Lower leg skin (tissue), 4 donors: ENCODE data around the gene BHLHE23. TPM values are rescaled to one million over a fixed set of nuclear protein-coding genes. Genes with fewer than 3 reads are reported as not detected.

ENCODE experiments used
- DNase-seq, 2 donors: peaks; one replicate each; pipeline ENCODE4 v3.0.0-alpha.2; 2019; ENCODE audit warnings: low spot score in 2 of 2
- H3K4me3 ChIP-seq: fragments of 200-600 bp; sonication (generic); 2 replicates; pipeline ENCODE4 v1.5.1; 2017; ENCODE audit warnings: mild to moderate bottlenecking, low read depth; ENCODE audit not compliant: poor library complexity, severe bottlenecking
- POLR2A ChIP-seq, 2 donors: fragments of 450-650 bp; IDR thresholded peaks; one replicate each; pipeline ENCODE4 v1.6.1; 2016 to 2017; ENCODE audit warnings: antibody characterized with exemption in 2 of 2, mild to moderate bottlenecking in 1 of 2, moderate library complexity in 1 of 2
- WGBS, 2 donors: methylation state at CpG; one replicate each; pipeline ENCODE4 v1.1.5; 2018; 5-methylcytosine and 5-hydroxymethylcytosine counted together
- intact Hi-C: fragments of 100-400 bp; cut with DNase I; formaldehyde crosslinking; loops from one replicate; pipeline ENCODE4 v1.15.0; 2023; ENCODE audit warnings: low total_unique reads
- total RNA-seq, 4 donors: library from RNA; depleted of rRNA; stranded (reverse); fragments of >200 nt; gene quantifications; one replicate each; pipeline ENCODE4 v1.1.0, GENCODE V29; 2016
- TF ChIP-seq, protein P1 (sequence below), 3 donors: fragments of 450-650 bp; IDR thresholded peaks; one replicate each; pipeline ENCODE4 v1.5.1; 2016; ENCODE audit warnings: antibody characterized with exemption in 3 of 3, mild to moderate bottlenecking in 3 of 3, moderate library complexity in 2 of 3

Gene BHLHE23
- total RNA-seq, 4 donors from 2014 or later: 0.23 TPM; not detected in 3

GRCh38 chr20:63033794-63034709 lies 27.3 kb upstream of the BHLHE23 start:
- no peak overlapping the region for H3K4me3 ChIP-seq
- TF ChIP-seq, protein P1, sequence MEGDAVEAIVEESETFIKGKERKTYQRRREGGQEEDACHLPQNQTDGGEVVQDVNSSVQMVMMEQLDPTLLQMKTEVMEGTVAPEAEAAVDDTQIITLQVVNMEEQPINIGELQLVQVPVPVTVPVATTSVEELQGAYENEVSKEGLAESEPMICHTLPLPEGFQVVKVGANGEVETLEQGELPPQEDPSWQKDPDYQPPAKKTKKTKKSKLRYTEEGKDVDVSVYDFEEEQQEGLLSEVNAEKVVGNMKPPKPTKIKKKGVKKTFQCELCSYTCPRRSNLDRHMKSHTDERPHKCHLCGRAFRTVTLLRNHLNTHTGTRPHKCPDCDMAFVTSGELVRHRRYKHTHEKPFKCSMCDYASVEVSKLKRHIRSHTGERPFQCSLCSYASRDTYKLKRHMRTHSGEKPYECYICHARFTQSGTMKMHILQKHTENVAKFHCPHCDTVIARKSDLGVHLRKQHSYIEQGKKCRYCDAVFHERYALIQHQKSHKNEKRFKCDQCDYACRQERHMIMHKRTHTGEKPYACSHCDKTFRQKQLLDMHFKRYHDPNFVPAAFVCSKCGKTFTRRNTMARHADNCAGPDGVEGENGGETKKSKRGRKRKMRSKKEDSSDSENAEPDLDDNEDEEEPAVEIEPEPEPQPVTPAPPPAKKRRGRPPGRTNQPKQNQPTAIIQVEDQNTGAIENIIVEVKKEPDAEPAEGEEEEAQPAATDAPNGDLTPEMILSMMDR (IDR thresholded peaks at IDR 0.05): no peak
- TF ChIP-seq POLR2A (IDR thresholded peaks at IDR 0.05): no peak
- intact Hi-C loops: no loop called here
- WGBS, 2 donors: 69 to 71% methylated on average over 32 to 33 of the region's 33 CpGs
- DNase-seq: no peak

DNA sequence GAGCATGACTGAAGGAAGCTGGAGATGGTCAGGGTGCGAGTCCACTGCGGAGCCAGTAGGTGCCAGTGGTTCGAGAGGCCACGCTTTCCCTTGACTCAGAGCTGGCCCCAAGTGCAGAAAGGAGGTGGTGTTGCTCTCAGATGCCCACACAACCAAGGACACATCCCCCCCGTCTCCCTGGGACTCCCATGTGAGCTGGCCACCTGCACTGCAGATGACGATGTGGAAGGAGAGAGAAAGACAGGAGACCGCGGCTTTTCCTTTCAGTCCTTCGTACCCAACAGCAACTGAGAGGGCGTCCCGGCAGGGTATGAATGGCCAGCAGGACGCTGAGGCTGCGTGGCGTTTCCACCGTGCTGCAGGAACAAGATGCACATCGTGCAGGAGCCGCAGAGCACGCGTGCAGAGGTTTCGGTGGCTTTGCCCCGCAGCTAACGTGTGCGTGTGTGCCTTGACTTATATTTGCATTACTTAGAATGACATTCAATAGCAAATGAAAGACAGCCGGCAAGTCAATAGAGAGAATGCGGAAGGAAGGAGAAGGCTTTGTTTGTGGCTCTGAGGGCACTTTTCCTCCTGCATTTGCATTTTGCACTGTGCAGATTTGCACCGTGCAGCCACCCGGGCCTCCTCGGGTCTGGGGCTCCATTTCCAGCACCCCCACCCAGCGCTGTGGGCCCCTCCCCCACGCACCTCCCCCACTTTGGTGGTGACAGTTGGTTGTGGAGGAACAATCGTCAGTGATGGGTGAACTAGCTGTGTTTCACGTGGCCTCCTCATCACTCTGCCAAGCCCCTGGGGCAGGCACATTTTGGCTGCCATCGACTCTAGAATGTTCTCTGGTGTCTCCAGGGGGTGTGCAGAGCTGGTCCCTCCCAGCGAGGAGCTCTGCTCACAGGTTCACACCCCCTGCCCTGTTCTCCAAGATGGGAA lies 26.4 kb upstream of the BHLHE23 start:
- no peak overlapping the region for H3K4me3 ChIP-seq
- intact Hi-C loops: no loop called here
- no peak for DNase-seq
- TF ChIP-seq POLR2A (IDR thresholded peaks at IDR 0.05): no peak
- TF ChIP-seq, protein P1 (IDR thresholded peaks at IDR 0.05): no peak
- 6 to 7% methylated on average over 33 to 34 of the region's 34 CpGs for WGBS, 2 donors

DNA sequence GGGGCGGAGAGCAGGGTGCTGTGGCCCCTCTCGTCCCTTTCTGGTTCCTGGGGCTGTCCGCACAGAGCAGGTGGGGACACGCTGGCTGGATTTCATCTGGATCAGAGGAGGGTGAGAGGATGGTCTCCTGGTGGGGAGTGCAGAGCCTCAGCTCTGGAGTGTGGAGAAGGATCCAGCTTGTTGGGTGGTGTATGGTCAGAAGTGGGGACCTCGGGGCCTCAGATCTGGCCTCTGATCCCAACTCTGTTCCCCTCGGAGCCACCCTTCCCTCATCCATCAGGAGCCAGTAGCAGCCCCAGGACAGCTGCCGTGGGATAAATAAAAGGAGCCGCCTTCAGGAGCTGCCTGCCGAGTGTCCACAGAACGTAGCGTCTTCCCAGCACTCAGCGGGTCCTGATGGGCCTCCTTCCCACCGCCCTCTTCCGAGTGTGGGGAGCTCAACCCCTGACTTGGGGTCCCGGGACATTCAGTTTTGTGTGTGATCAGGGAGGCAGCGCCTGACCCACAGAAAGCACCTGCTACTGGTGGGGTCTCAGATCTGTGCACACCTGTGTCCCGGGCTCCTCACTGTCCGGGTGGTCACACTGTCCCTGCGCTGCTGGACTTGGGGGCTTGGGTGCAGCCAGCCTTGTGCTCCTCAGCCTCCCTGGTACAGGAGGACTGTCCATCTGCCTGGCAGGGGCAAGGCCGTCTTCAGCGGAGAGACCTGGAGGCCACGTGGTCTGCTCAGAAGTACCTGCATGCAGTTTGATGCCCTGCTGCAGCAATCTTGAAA lies 25.4 kb upstream of the BHLHE23 start:
- no peak for DNase-seq
- TF ChIP-seq POLR2A (IDR thresholded peaks at IDR 0.05): no peak
- TF ChIP-seq, protein P1 (IDR thresholded peaks at IDR 0.05): no peak
- H3K4me3 ChIP-seq: no peak overlapping the region
- intact Hi-C loops: no loop called here
- 60 to 61% methylated on average over 20 to 22 of the region's 22 CpGs for WGBS, 2 donors

DNA sequence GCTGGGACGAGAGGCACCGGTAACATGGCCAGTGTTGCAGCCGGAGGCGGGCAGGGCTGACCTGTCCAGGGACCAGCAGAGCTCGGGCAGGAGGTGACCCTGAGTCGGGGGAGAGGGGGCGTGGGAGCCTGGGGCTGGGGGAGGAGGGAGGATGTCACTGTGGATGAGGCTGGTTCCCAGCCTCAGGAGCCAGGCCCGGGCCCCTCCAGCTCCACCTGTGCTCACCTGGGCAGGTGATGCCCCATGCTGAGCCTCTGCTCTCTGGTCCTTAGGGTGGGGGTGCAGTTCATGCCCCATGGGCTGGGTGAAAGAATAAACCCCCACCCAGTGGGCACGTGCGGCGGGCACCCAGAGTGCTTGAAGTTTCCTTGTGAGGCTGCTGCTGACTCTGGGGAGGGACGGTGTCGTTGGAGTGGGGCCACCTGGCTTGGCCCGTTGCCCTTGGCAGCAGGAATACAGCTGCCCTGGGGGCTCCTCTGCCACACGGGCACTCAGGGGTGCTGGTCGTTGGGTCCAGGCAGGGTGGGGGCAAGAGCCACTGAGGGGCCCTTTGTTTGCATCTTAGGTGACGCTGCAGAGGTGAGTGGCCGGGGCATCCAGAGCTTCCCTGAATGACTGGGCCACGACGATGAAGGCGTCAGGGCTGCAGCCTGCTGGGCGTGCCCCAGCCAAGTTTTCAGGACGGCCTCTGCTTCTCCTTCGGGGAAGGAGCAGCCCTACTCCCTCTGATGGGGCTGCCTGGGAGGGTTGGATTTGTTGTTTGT lies 24.7 kb upstream of the BHLHE23 start:
- no peak overlapping the region for H3K4me3 ChIP-seq
- 54 to 57% methylated on average over 16 to 22 of the region's 24 CpGs for WGBS, 2 donors
- DNase-seq: no peak
- intact Hi-C loops: no loop called here
- TF ChIP-seq POLR2A (IDR thresholded peaks at IDR 0.05): no peak
- TF ChIP-seq, protein P1 (IDR thresholded peaks at IDR 0.05): no peak
